Measurements from ENCODE around the gene KNDC1.

- TF ChIP-seq CTCF (IDR thresholded peaks at IDR 0.05) (no peak), POLR2A (IDR thresholded peaks at IDR 0.05) (no peak)
These were observed 86.2 kb downstream of the KNDC1 start for GRCh38 chr10:133246236-133246626.

All from right lobe of liver (tissue), 4 donors.